Amniotic epithelial cell (primary cell): ENCODE results near the gene PLAAT3.
"Not testable (repeated sequence)": the region's sequence is repeated elsewhere in the genome, so short reads cannot be mapped to it uniquely, and the experiment has no call there.

Experiments
- DNase-seq: peaks from one replicate; pipeline ENCODE4 v3.0.0-alpha.2; 2010; ENCODE audit warnings: low read depth

PLAAT3 gene

DNA sequence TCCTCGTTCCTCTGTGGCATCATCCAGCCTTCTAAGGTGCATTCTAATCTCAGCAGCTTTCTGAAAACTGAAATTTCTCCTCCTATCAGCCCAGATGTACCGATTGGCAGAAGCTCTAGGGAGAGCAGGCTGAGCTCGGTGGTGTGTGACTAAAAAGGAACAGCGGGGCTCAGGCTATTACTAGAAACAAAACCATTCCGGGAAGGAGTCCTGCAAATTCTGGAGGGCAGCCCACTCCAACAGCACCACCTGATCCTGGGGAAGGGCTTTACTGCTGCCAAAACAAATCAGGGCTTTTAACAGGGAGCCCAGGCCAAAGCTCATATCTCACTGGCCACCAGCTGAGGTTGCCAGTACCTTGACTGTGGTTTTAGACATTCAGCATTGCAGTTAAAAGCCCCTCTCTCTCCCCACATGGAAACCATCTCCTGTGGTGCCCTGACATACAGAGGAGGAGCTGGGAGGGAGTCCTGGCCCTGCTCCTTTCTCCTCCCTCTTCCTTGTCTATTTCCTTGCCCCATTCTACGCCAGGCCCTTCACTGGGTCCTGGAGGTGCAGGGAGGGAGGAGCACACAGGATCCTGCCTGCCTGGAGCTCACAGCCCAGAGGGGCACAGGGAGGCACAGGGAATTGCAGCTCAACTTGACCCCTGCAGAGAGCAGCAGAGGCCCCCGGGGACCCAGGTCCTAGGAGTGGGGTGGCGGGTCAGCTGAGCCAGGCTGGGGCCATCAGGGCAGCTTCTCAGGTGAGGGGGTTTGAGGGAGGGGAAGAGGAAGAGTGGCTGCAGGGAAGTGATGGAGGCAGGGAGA, 76.7 kb downstream of the PLAAT3 start:
- DNase-seq, result peak; percentile 27

- peak; percentile 73 for DNase-seq
These were observed 77.5 kb downstream of the PLAAT3 start, which contains the start of gene PLAAT4 for GRCh38 chr11:63536669-63537292. TSS of gene PLAAT4 (plus strand) at chr11:63536808. CDS start at chr11:63536869, 61 bp downstream.

- no peak for DNase-seq
These were observed 78.5 kb downstream of the PLAAT3 start for GRCh38 chr11:63535734-63536133.

DNA sequence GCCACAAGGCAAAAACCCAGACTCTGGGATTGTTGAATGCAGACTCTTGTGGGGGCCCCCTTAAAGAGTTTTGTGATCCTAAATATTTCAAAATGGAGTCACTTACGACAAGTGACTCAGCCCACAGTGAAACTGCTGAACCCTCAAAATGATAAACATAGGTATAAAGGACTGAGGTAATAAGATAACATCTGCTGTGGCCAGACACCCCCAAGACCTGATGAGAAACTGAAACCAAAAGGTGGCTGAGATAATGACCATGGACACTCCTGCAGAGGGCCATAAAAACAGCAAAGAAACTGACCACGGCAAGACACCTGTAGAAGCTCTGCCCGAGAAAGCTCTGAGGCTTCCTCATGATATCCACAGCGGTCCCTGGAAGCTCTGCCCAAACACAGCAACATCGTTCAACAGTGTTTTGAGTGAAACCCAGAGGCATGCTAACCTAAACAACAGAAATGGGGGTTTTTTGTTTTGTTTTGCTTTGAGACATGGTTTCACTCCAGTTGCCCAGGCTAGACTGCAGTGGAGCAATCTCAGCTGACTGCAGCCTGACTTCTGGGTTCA, 79.3 kb downstream of the PLAAT3 start:
- DNase-seq, result no peak

- no peak for DNase-seq
These were observed 80.2 kb downstream of the PLAAT3 start for GRCh38 chr11:63534076-63534475.

DNA sequence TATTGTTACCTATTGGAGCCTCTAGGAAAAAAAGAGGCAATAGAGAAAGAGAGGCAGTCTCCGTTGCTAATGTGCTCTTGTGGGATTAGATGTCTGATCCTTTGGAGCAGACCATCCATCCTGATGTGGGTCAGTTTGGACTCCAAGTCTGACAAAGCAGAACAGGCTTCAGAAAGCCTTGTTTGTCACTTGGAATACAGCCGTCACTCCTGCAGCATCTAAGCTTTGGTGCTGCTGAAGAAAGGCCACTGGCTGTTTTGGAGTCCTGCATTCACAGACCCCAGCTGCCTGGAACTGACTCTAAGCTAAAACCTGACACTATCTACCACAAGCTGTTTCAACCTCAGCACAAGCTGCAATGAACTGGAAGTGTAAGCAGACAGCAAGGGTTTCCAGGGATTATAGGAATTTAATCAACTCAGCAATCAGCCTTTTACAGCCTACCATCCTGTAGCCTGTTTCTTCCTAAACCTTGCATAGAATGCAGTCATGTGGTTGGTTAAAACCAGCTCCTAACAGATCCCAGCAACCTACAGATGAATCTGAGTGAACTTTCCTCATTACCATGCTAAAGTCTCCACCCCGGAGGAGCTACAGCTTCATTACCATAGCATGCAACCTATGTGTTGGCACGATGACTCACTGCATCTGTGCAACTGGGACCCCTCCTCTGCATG, 81.3 kb downstream of the PLAAT3 start:
- peak; percentile 25 for DNase-seq

DNA sequence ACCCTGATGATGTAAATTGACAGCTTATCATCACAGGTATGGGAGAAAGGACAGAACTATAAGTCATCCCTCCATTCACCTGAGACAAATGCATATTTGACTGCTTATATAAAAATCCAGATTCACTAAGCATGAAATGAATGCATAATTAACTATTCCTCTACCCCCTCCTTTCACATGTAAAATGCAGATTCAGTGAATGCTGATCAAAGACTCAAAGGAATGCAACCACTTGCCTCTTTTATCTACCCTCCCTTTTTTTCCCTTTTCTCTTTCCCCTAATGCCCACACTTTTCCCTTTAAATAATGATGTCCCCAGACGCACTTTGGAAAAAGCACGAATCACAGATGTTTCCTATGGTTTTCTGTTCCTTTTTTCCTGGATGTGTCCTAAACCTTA, 82.1 kb downstream of the PLAAT3 start:
- DNase-seq, result no peak

DNA sequence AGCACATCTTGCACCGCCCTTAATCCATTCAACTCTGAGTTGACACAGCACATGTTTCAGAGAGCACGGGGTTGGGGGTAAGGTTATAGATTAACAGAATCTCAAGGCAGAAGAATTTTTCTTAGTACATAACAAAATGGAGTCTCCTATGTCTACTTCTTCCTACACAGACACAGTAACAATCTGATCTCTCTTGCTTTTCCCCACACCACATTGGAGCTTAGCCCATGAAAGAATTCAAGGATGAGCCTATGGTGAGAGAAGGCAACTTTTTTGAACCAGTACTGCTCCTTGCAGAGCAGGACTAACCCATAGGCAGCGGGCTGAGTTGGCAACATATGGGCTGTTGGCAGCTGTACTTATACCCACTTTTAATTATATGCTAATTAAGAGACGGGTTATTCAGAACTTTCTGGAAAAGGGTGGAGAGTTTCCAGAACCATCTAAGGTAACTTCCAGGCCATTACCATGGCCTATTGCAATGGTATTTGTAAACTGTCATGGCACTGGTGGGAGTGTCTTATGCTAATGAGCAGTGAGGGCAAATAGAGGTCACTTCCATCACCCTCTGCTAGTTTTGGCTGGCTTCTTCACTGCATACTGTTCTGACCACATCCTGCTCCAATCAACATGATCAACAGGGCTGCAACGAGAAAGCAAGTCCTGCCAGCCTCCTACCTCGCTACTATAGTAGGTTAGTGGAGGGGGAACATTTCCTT, 83.0 kb downstream of the PLAAT3 start:
- DNase-seq, result peak; percentile 94

DNA sequence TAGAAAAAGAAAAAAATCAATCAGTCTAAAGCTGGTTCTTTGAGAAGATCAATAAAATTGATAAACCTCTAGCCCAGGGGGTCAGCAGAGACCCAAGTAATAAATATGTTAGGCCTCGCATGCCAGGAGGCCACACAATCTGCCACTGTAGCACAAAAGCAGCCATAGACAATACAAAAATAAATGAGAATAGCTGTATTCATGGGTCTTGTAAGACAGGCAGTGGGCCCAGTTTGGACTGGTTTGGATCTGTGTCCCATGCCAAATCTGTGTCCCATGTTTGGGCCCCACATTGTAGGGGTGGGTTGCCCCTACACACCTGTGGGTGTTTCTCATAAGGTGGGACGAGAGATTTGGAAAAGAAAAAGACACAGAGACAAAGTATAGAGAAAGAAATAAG, 84.2 kb downstream of the PLAAT3 start:
- no peak for DNase-seq

- DNase-seq, result not testable (repeated sequence)
These were observed 84.9 kb downstream of the PLAAT3 start for GRCh38 chr11:63529373-63529772.

GRCh38 chr11:63528729-63529278, 85.4 kb downstream of the PLAAT3 start:
- DNase-seq, result not testable (repeated sequence)

DNA sequence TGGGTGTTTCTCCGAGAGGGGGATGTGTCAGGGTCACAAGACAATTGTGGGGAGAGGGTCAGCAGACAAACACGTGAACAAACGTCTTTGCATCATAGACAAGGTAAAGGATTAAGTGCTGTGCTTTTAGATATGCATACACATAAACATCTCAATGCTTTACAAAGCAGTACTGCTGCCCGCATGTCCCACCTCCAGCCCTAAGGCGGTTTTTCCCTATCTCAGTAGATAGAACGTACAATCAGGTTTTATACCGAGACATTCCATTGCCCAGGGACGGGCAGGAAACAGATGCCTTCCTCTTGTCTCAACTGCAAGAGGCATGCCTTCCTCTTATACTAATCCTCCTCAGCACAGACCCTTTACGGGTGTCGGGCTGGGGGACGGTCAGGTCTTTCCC, 86.1 kb downstream of the PLAAT3 start:
- not testable (repeated sequence) for DNase-seq

DNA sequence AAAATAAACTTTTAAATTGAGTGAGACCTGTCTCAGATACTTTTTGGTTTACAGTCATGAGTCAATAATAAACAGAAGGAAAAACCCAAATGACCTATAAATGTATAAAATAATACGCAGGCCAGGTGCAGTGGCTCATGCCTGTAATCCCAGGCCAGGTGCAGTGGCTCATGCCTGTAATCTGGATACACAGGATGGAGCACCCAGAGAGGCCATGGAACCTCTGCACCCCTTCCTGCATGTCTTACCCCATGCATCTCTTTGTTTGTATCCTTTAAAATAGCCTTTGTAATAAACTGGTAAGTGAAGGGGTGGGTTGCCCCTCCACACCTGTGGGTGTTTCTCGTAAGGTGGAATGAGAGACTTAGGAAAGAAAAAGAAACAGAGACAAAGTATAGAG, 86.6 kb downstream of the PLAAT3 start:
- DNase-seq, result no peak
